Endothelial cell (in vitro differentiated cells): ENCODE results near the gene HSPB7. TPM values are rescaled to one million over a fixed set of nuclear protein-coding genes. Genes with fewer than 3 reads are reported as not detected.
"Not testable (repeated sequence)": the region's sequence is repeated elsewhere in the genome, so short reads cannot be mapped to it uniquely, and the experiment has no call there.

Source experiments
- DNase-seq: peaks from one replicate; pipeline ENCODE4 v3.0.0; 2021; ENCODE audit warnings: low spot score
- H3K27ac Mint-ChIP-seq: one replicate; pipeline ENCODE4 v1.8.0; 2021; ENCODE audit warnings: mixed read lengths, inconsistent platforms; ENCODE audit not compliant: unreplicated experiment
- H3K27me3 Mint-ChIP-seq: one replicate; pipeline ENCODE4 v1.8.0; 2021; ENCODE audit warnings: mild to moderate bottlenecking, moderate library complexity, mixed read lengths, inconsistent platforms; ENCODE audit not compliant: unreplicated experiment
- H3K36me3 Mint-ChIP-seq: one replicate; pipeline ENCODE4 v1.8.0; 2021; ENCODE audit warnings: mild to moderate bottlenecking, low read depth, mixed read lengths, inconsistent platforms; ENCODE audit not compliant: unreplicated experiment
- H3K4me1 Mint-ChIP-seq: one replicate; pipeline ENCODE4 v1.8.0; 2021; ENCODE audit warnings: mild to moderate bottlenecking, mixed read lengths, inconsistent platforms; ENCODE audit not compliant: unreplicated experiment
- H3K4me3 Mint-ChIP-seq: one replicate; pipeline ENCODE4 v1.8.0; 2021; ENCODE audit warnings: mild to moderate bottlenecking, mixed read lengths, inconsistent platforms; ENCODE audit not compliant: unreplicated experiment
- H3K9me3 Mint-ChIP-seq: one replicate; pipeline ENCODE4 v1.8.0; 2021; ENCODE audit warnings: mixed read lengths, inconsistent platforms; ENCODE audit not compliant: unreplicated experiment
- total RNA-seq: library from RNA; stranded (reverse); fragmentation: NEBNext Ultra II Directional; extraction: Animal tissue kit (Norgen Biotek cat#: 25700); gene quantifications from one replicate; pipeline ENCODE4 v1.2.1, GENCODE V29; 2021; ENCODE audit not compliant: unreplicated experiment
- TF ChIP-seq, protein P1 (sequence below): fragments of 200-600 bp; sonication (generic); IDR thresholded peaks from one replicate; pipeline ENCODE4 v1.5.0; 2021; ENCODE audit warnings: antibody characterized with exemption; ENCODE audit not compliant: unreplicated experiment

The HSPB7 gene
- total RNA-seq, 1 donor from 2014 or later, result not detected

GRCh38 chr1:16005597-16005996, 12.2 kb downstream of the HSPB7 start:
- DNase-seq, result no peak

DNA sequence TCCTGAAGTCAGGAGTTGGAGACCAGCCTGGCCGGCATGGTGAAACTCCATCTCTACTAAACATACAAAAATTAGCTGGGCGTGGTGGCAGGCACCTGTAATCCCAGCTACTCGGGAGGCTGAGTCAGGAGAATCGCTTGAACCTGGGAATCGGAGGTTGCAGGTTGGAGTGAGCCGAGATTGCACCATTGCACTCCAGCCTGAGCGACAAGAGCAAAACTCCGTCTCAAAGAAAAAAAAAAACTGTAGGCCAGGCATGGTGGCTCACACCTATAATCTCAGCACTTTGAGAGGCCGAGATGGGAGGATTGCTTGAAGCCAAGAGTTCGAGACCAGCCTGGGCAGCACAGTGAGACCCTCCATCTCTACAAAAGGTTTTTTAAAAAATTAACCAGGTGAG, 16.6 kb downstream of the HSPB7 start:
- H3K9me3 Mint-ChIP-seq, DNase-seq, H3K4me3 Mint-ChIP-seq, H3K27ac Mint-ChIP-seq, H3K4me1 Mint-ChIP-seq, H3K36me3 Mint-ChIP-seq, H3K27me3 Mint-ChIP-seq: not testable (repeated sequence)

More at GRCh38 chr1:16005597-16005996, 12.2 kb downstream of the HSPB7 start:
- no peaks in the 10 kb centered on the region for H3K9me3 Mint-ChIP-seq
- TF ChIP-seq, protein P1, sequence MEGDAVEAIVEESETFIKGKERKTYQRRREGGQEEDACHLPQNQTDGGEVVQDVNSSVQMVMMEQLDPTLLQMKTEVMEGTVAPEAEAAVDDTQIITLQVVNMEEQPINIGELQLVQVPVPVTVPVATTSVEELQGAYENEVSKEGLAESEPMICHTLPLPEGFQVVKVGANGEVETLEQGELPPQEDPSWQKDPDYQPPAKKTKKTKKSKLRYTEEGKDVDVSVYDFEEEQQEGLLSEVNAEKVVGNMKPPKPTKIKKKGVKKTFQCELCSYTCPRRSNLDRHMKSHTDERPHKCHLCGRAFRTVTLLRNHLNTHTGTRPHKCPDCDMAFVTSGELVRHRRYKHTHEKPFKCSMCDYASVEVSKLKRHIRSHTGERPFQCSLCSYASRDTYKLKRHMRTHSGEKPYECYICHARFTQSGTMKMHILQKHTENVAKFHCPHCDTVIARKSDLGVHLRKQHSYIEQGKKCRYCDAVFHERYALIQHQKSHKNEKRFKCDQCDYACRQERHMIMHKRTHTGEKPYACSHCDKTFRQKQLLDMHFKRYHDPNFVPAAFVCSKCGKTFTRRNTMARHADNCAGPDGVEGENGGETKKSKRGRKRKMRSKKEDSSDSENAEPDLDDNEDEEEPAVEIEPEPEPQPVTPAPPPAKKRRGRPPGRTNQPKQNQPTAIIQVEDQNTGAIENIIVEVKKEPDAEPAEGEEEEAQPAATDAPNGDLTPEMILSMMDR, result no peak
- no peaks in the 10 kb centered on the region for H3K36me3 Mint-ChIP-seq
- peaks cover 5% of the 10 kb centered on the region for H3K27me3 Mint-ChIP-seq
- H3K4me3 Mint-ChIP-seq, result no peak overlapping the region
- no peak overlapping the region for H3K27ac Mint-ChIP-seq
- H3K4me1 Mint-ChIP-seq, result no peaks in the 10 kb centered on the region

DNA sequence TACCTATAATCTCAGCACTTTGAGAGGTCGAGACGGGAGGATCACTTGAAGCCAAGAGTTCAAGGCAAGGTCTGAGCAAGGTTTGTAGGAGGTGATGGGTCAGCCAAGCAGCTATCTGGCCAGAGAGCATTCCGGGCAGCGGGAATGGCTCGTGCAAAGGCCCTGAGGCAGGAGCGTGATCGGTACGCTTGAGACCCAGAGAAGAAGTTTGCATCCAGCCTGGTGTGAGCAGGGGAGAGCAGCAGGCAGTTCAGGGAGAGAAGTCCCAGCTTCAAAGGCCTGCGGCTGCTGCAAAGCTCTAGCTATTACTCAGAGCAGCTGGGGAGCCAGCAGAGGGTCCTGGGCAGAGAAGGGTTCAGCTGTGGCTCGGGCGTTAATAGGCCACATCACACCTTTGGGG, 18.9 kb downstream of the HSPB7 start:
- TF ChIP-seq, protein P1, result no peak
- peaks cover 3% of the 10 kb centered on the region for H3K36me3 Mint-ChIP-seq
- H3K4me1 Mint-ChIP-seq, result no peaks in the 10 kb centered on the region
- no peak for DNase-seq
- peaks cover 4% of the 10 kb centered on the region for H3K27me3 Mint-ChIP-seq
- H3K27ac Mint-ChIP-seq, result no peak overlapping the region
- H3K4me3 Mint-ChIP-seq, result no peak overlapping the region
- no peaks in the 10 kb centered on the region for H3K9me3 Mint-ChIP-seq

GRCh38 chr1:15997637-15998280, 20.1 kb downstream of the HSPB7 start:
- H3K4me3 Mint-ChIP-seq, result peak overlapping the region; percentile 53
- H3K4me1 Mint-ChIP-seq, result no peaks in the 10 kb centered on the region
- peaks cover 3% of the 10 kb centered on the region for H3K36me3 Mint-ChIP-seq
- peaks cover 4% of the 10 kb centered on the region for H3K27me3 Mint-ChIP-seq
- no peak for DNase-seq
- H3K9me3 Mint-ChIP-seq, result no peaks in the 10 kb centered on the region
- peak overlapping the region; percentile 37 for H3K27ac Mint-ChIP-seq
- TF ChIP-seq, protein P1, result no peak

DNA sequence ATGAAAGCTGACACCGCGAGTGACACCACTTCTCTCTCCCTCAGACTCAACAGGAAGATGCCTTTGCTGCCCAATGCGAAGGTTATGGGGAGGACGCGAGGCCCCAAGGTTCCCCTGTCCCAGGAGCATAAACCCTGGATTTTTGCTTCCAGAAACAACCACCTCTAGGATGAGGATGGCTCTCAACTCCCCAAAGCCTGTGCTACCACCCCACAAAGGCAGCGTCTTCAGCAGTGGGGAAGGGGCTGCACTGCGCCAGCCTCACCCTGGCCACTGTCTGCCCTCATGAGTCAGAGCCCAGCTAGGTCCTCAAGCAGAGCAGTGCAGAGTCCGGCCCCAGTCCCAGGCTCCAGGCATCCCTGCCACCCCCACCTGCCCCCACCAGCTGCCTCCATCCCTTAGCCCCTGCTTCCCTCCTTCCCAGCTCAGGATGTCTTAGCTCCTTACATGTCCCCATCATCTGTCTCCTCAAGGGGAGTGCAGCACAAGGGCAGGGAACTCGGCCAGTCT, 20.7 kb downstream of the HSPB7 start:
- H3K36me3 Mint-ChIP-seq, result peaks cover 3% of the 10 kb centered on the region
- no peaks in the 10 kb centered on the region for H3K9me3 Mint-ChIP-seq
- H3K4me3 Mint-ChIP-seq, result no peak overlapping the region
- H3K4me1 Mint-ChIP-seq, result no peaks in the 10 kb centered on the region
- H3K27ac Mint-ChIP-seq, result no peak overlapping the region
- DNase-seq, result no peak
- H3K27me3 Mint-ChIP-seq, result peaks cover 4% of the 10 kb centered on the region
- TF ChIP-seq, protein P1, result no peak
